Activated CD8-positive, alpha-beta T cell treated with anti-CD3 and anti-CD28 coated beads, Interleukin-2, amount 10 ng/mL, durations not matched to agents 7 days and 5 days (primary cell): ENCODE measurements around the gene ARID5A. TPM values are rescaled to one million over a fixed set of nuclear protein-coding genes. Genes with fewer than 3 reads are reported as not detected.

Source experiments
- ATAC-seq: fragments of 150-1000 bp; cut with Tn5 transposase; one replicate; pipeline ENCODE4 v1.10.0; 2021; ENCODE audit warnings: moderate library complexity
- CTCF ChIA-PET: fragments of 350-600 bp; sonication (Branson Sonifier 250); formaldehyde crosslinking; loops from one replicate; lab custom pipeline; 2021; ENCODE audit warnings: antibody characterized with exemption; lab: Charles Lee
- POLR2A ChIA-PET: fragments of 350-600 bp; sonication (Branson Sonifier 250); formaldehyde crosslinking; loops from one replicate; lab custom pipeline; 2021; ENCODE audit warnings: antibody characterized with exemption; lab: Charles Lee
- DNase-seq: peaks from one replicate; pipeline ENCODE4 v3.0.0-alpha.2; 2020
- H3K27ac Mint-ChIP-seq: one replicate; pipeline ENCODE4 v1.8.0; 2021; ENCODE audit warnings: mild to moderate bottlenecking, mixed read lengths
- H3K27me3 Mint-ChIP-seq: one replicate; pipeline ENCODE4 v1.8.0; 2021; ENCODE audit warnings: low read depth, mixed read lengths
- H3K36me3 Mint-ChIP-seq: one replicate; pipeline ENCODE4 v1.8.0; 2021; ENCODE audit warnings: low read depth, mixed read lengths
- H3K4me1 Mint-ChIP-seq: one replicate; pipeline ENCODE4 v1.8.0; 2021; ENCODE audit warnings: low read depth, mixed read lengths
- H3K4me3 Mint-ChIP-seq: one replicate; pipeline ENCODE4 v1.8.0; 2021; ENCODE audit warnings: mild to moderate bottlenecking, mixed read lengths
- H3K9me3 Mint-ChIP-seq: one replicate; pipeline ENCODE4 v1.8.0; 2022; ENCODE audit warnings: mixed read lengths; ENCODE audit not compliant: insufficient read depth
- total RNA-seq, 2 experiments: library from RNA; stranded (reverse); gene quantifications; one replicate each; pipeline ENCODE4 v1.2.3, GENCODE V29; 2021

Gene ARID5A
- total RNA-seq, 2 experiments from 2014 or later, result 37.7 to 40.1 TPM

GRCh38 chr2:96508521-96509113, 27.9 kb upstream of the ARID5A start:
- POLR2A ChIA-PET, result interaction anchor here (0.7 to 1.4 kb wide), 2 partner anchors 30 to 46 kb away, joined by 3 read pairs; no protein-coding TSS in a partner anchor

GRCh38 chr2:96509114-96509846, 27.3 kb upstream of the ARID5A start:
- Mint-ChIP-seq H3K4me1 (peaks cover 15% of the 10 kb centered on the region), H3K9me3 (no peaks in the 10 kb centered on the region), H3K27ac (peak overlapping the region; percentile 7), H3K27me3 (peaks cover 15% of the 10 kb centered on the region), H3K4me3 (no peak overlapping the region), H3K36me3 (no peaks in the 10 kb centered on the region)
- ChIA-PET CTCF (interaction anchor here (0.7 to 11.3 kb wide), 21 partner anchors 9 to 172 kb away, joined by 3 to 162 read pairs (median 5); partner anchors contain the start of gene ARID5A), POLR2A (interaction anchor here (0.7 to 1.4 kb wide), 2 partner anchors 30 to 45 kb away, joined by 3 read pairs; no protein-coding TSS in a partner anchor)
- ATAC-seq (peak; percentile 36), DNase-seq (peak; percentile 69)

More at GRCh38 chr2:96508521-96509113, 27.9 kb upstream of the ARID5A start:
- CTCF ChIA-PET, result interaction anchor here (0.6 to 11.3 kb wide), 24 partner anchors 11 to 516 kb away, joined by 3 to 162 read pairs (median 4); partner anchors contain the start of gene ARID5A
- ATAC-seq (no peak), DNase-seq (no peak)
- peaks cover 15% of the 10 kb centered on the region for H3K4me1 Mint-ChIP-seq
- no peak overlapping the region for H3K27ac Mint-ChIP-seq
- no peaks in the 10 kb centered on the region for H3K36me3 Mint-ChIP-seq
- no peaks in the 10 kb centered on the region for H3K9me3 Mint-ChIP-seq
- H3K4me3 Mint-ChIP-seq, result no peak overlapping the region
- H3K27me3 Mint-ChIP-seq, result peaks cover 15% of the 10 kb centered on the region

- H3K4me3 Mint-ChIP-seq, result no peak overlapping the region
- no peak overlapping the region for H3K27ac Mint-ChIP-seq
Observed at GRCh38 chr2:96509847-96510230, 26.7 kb upstream of the ARID5A start.

GRCh38 chr2:96510931-96511595, 25.5 kb upstream of the ARID5A start:
- H3K27ac Mint-ChIP-seq, result no peak overlapping the region
- CTCF ChIA-PET, result interaction anchor here (1.1 to 11.3 kb wide), 12 partner anchors 12 to 518 kb away, joined by 3 to 162 read pairs (median 10); partner anchors contain the start of gene ARID5A

More at GRCh38 chr2:96509847-96510230, 26.7 kb upstream of the ARID5A start:
- no peak for ATAC-seq
- Mint-ChIP-seq H3K9me3 (no peaks in the 10 kb centered on the region), H3K27me3 (peaks cover 19% of the 10 kb centered on the region), H3K36me3 (no peaks in the 10 kb centered on the region), H3K4me1 (peaks cover 15% of the 10 kb centered on the region)
- CTCF ChIA-PET, result interaction anchor here (1.0 to 11.3 kb wide), 15 partner anchors 8 to 517 kb away, joined by 3 to 162 read pairs (median 8); partner anchors contain the start of gene ARID5A
- DNase-seq, result no peak
- POLR2A ChIA-PET, result interaction anchor here (1.4 to 1.6 kb wide), 2 partner anchors 17 to 102 kb away, joined by 4 to 6 read pairs; no protein-coding TSS in a partner anchor

GRCh38 chr2:96511851-96512250, 24.7 kb upstream of the ARID5A start:
- ChIA-PET CTCF (interaction anchor here (1.3 to 11.3 kb wide), 6 partner anchors 11 to 337 kb away, joined by 3 to 162 read pairs (median 20); no protein-coding TSS in a partner anchor), POLR2A (no interaction called here)
- H3K4me3 Mint-ChIP-seq, result no peak overlapping the region
- H3K36me3 Mint-ChIP-seq, result peaks cover 7% of the 10 kb centered on the region
- DNase-seq (no peak), ATAC-seq (no peak)
- no peak overlapping the region for H3K27ac Mint-ChIP-seq
- peaks cover 15% of the 10 kb centered on the region for H3K4me1 Mint-ChIP-seq
- H3K9me3 Mint-ChIP-seq, result peaks cover under 1% of the 10 kb centered on the region
- peaks cover 24% of the 10 kb centered on the region for H3K27me3 Mint-ChIP-seq

More at GRCh38 chr2:96510931-96511595, 25.5 kb upstream of the ARID5A start:
- Mint-ChIP-seq H3K27me3 (peaks cover 24% of the 10 kb centered on the region), H3K4me1 (peaks cover 15% of the 10 kb centered on the region), H3K4me3 (no peak overlapping the region), H3K36me3 (peaks cover 3% of the 10 kb centered on the region), H3K9me3 (no peaks in the 10 kb centered on the region)
- no peak for DNase-seq
- ATAC-seq, result no peak
- POLR2A ChIA-PET, result interaction anchor here (1.4 to 1.6 kb wide), 2 partner anchors 16 to 104 kb away, joined by 4 to 6 read pairs; no protein-coding TSS in a partner anchor

GRCh38 chr2:96512341-96512740, 24.2 kb upstream of the ARID5A start:
- no peak for ATAC-seq
- H3K9me3 Mint-ChIP-seq, result peaks cover 5% of the 10 kb centered on the region
- H3K4me3 Mint-ChIP-seq, result no peak overlapping the region
- ChIA-PET POLR2A (no interaction called here), CTCF (interaction anchor here (1.1 to 11.3 kb wide), 5 partner anchors 14 to 338 kb away, joined by 3 to 162 read pairs (median 4); no protein-coding TSS in a partner anchor)
- H3K27me3 Mint-ChIP-seq, result peaks cover 24% of the 10 kb centered on the region
- peaks cover 11% of the 10 kb centered on the region for H3K36me3 Mint-ChIP-seq
- DNase-seq, result no peak
- peaks cover 15% of the 10 kb centered on the region for H3K4me1 Mint-ChIP-seq
- no peak overlapping the region for H3K27ac Mint-ChIP-seq

- Mint-ChIP-seq H3K9me3 (peaks cover 8% of the 10 kb centered on the region), H3K4me3 (no peak overlapping the region), H3K4me1 (peaks cover 2% of the 10 kb centered on the region), H3K27ac (no peak overlapping the region), H3K27me3 (peaks cover 26% of the 10 kb centered on the region), H3K36me3 (peaks cover 13% of the 10 kb centered on the region)
- no peak for DNase-seq
- ChIA-PET CTCF (interaction anchor here (1.5 kb wide), 1 partner anchor 107 kb away, joined by 6 read pairs; no protein-coding TSS in a partner anchor), POLR2A (interaction anchor here (1.4 kb wide), 1 partner anchor 23 kb away, joined by 3 read pairs; no protein-coding TSS in a partner anchor)
- no peak for ATAC-seq
Observed at GRCh38 chr2:96514521-96514920, 22.0 kb upstream of the ARID5A start.

GRCh38 chr2:96517079-96517478, 19.5 kb upstream of the ARID5A start:
- Mint-ChIP-seq H3K27me3 (peaks cover 11% of the 10 kb centered on the region), H3K9me3 (peaks cover 8% of the 10 kb centered on the region)
- CTCF ChIA-PET, result interaction anchor here (2.1 to 3.1 kb wide), 3 partner anchors 7 to 109 kb away, joined by 7 to 19 read pairs (median 8); no protein-coding TSS in a partner anchor

GRCh38 chr2:96520231-96520630, 16.3 kb upstream of the ARID5A start:
- ChIA-PET CTCF (interaction anchor here (0.6 to 3.1 kb wide), 2 partner anchors 11 to 113 kb away, joined by 3 to 19 read pairs; no protein-coding TSS in a partner anchor), POLR2A (no interaction called here)
- ATAC-seq, result no peak

More at GRCh38 chr2:96517079-96517478, 19.5 kb upstream of the ARID5A start:
- Mint-ChIP-seq H3K4me1 (peaks cover 4% of the 10 kb centered on the region), H3K36me3 (peaks cover 13% of the 10 kb centered on the region), H3K27ac (no peak overlapping the region), H3K4me3 (no peak overlapping the region)
- ATAC-seq, result no peak
- no peak for DNase-seq
- POLR2A ChIA-PET, result no interaction called here

GRCh38 chr2:96520697-96521096, 15.9 kb upstream of the ARID5A start:
- ChIA-PET POLR2A (no interaction called here), CTCF (no interaction called here)
- peaks cover 13% of the 10 kb centered on the region for H3K36me3 Mint-ChIP-seq
- no peak for ATAC-seq
- H3K4me1 Mint-ChIP-seq, result peaks cover 38% of the 10 kb centered on the region
- H3K4me3 Mint-ChIP-seq, result no peak overlapping the region
- peaks cover 8% of the 10 kb centered on the region for H3K9me3 Mint-ChIP-seq
- no peak overlapping the region for H3K27ac Mint-ChIP-seq
- DNase-seq, result no peak
- peaks cover 1% of the 10 kb centered on the region for H3K27me3 Mint-ChIP-seq

More at GRCh38 chr2:96520231-96520630, 16.3 kb upstream of the ARID5A start:
- Mint-ChIP-seq H3K4me1 (peaks cover 33% of the 10 kb centered on the region), H3K27me3 (peaks cover 2% of the 10 kb centered on the region), H3K27ac (no peak overlapping the region), H3K4me3 (no peak overlapping the region), H3K9me3 (peaks cover 8% of the 10 kb centered on the region), H3K36me3 (peaks cover 13% of the 10 kb centered on the region)
- DNase-seq, result no peak
